ENCODE measurements around the gene POM121. TPM values are rescaled to one million over a fixed set of nuclear protein-coding genes. Genes with fewer than 3 reads are reported as not detected.
"Not testable (repeated sequence)": the region's sequence is repeated elsewhere in the genome, so short reads cannot be mapped to it uniquely, and the experiment has no call there.

Gene POM121
- polyA plus RNA-seq, 1 of the 3 experiments (the other 2 are of a cell fraction) = 14.0 TPM

DNA sequence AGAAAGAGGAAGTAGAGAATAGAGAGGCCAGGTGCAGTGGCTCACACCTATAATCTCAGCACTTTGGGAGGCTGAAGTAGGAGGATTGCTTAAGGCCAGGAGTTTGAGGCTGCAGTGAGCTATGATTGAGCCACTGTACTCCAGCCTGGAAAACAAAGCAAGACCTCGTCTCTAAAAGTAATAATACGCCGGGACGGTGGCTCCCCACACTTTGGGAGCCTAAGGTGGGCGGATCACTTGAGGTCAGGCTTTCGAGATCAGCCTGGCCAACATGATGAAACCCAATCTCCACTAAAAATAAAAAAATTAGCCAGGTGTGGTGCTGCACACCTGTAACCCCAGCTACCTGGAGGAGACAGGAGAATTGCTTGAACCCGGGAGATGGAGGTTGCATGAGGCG lies 70.6 kb downstream of the POM121 start:
- H3K27ac ChIP-seq (ENCODE audit: low read depth in 2 of 2, low read length in 1 of 2); H3K27me3 ChIP-seq (ENCODE audit: insufficient read depth); H3K9me3 ChIP-seq; CTCF ChIA-PET; H3K4me2 ChIP-seq; H2AFZ ChIP-seq (ENCODE audit: low read depth); POLR2A ChIA-PET; H3F3A ChIP-seq (replicated peaks; ENCODE audit: insufficient read depth); H4K20me1 ChIP-seq (ENCODE audit: insufficient read depth); H3K9me2 ChIP-seq; H3K9ac ChIP-seq; H3K36me3 ChIP-seq (replicated peaks in 1 of 2; ENCODE audit: control insufficient read depth in 1 of 2, insufficient read depth in 2 of 2, low read length in 1 of 2); H3K4me3 ChIP-seq (ENCODE audit: low read depth in 2 of 2, low read length in 1 of 2); H3K79me2 ChIP-seq (ENCODE audit: insufficient read depth); DNase-seq; H3K4me1 ChIP-seq (ENCODE audit: control insufficient read depth in 1 of 2, insufficient read depth in 2 of 2, low read depth in 1 of 2, low read length in 1 of 2): not testable (repeated sequence)
- 98% methylated on average over 6 of the region's 8 CpGs for WGBS (ENCODE audit: low lambda C conversion rate)

GRCh38 chr7:72997447-72997846 lies 72.6 kb downstream of the POM121 start:
- H3K27ac ChIP-seq (ENCODE audit: low read depth in 2 of 2, low read length in 1 of 2); POLR2A ChIA-PET; CTCF ChIA-PET; H2AFZ ChIP-seq (ENCODE audit: low read depth); H3K9me3 ChIP-seq; DNase-seq; H3K9me2 ChIP-seq; H3K4me3 ChIP-seq (ENCODE audit: low read depth in 2 of 2, low read length in 1 of 2); H3K4me1 ChIP-seq (ENCODE audit: control insufficient read depth in 1 of 2, insufficient read depth in 2 of 2, low read depth in 1 of 2, low read length in 1 of 2); H3K4me2 ChIP-seq; H3K27me3 ChIP-seq (ENCODE audit: insufficient read depth); H3F3A ChIP-seq (replicated peaks; ENCODE audit: insufficient read depth); H4K20me1 ChIP-seq (ENCODE audit: insufficient read depth); H3K9ac ChIP-seq; H3K79me2 ChIP-seq (ENCODE audit: insufficient read depth); H3K36me3 ChIP-seq (replicated peaks in 1 of 2; ENCODE audit: control insufficient read depth in 1 of 2, insufficient read depth in 2 of 2, low read length in 1 of 2): not testable (repeated sequence)
- WGBS (ENCODE audit: low lambda C conversion rate) = 78% methylated on average over 5 of the region's 8 CpGs

GRCh38 chr7:72997887-72998468 lies 73.1 kb downstream of the POM121 start:
- H3K9me2 ChIP-seq; H3K79me2 ChIP-seq (ENCODE audit: insufficient read depth); H4K20me1 ChIP-seq (ENCODE audit: insufficient read depth); H3K9ac ChIP-seq; H3K27me3 ChIP-seq (ENCODE audit: insufficient read depth); H3K9me3 ChIP-seq; CTCF ChIA-PET; H3K4me1 ChIP-seq (ENCODE audit: control insufficient read depth in 1 of 2, insufficient read depth in 2 of 2, low read depth in 1 of 2, low read length in 1 of 2); DNase-seq; H3K4me2 ChIP-seq; H3K27ac ChIP-seq (ENCODE audit: low read depth in 2 of 2, low read length in 1 of 2); H3K36me3 ChIP-seq (replicated peaks in 1 of 2; ENCODE audit: control insufficient read depth in 1 of 2, insufficient read depth in 2 of 2, low read length in 1 of 2); H3K4me3 ChIP-seq (ENCODE audit: low read depth in 2 of 2, low read length in 1 of 2); H3F3A ChIP-seq (replicated peaks; ENCODE audit: insufficient read depth); H2AFZ ChIP-seq (ENCODE audit: low read depth); POLR2A ChIA-PET: not testable (repeated sequence)
- WGBS (ENCODE audit: low lambda C conversion rate) = no CpG with 5 or more reads among the region's 11 CpGs

Small RNA genes within 50 kb of the gene (small RNA-seq; reads per million reads assigned to genes)
- gene RF00019 = 0 reads per million in 7 experiments

Other genes starting within 250 kb of the POM121 start
- gene TYW1B, start 96.9 kb upstream of the POM121 start, polyA plus RNA-seq (2012; rRNA removed) = 1.4 and 1.8 TPM in 2 replicates
- 0.21 and 0.26 TPM in 2 replicates for gene TRIM74, start 44.4 kb downstream of the POM121 start, polyA plus RNA-seq (2012; rRNA removed)
- gene SPDYE8, start 104.7 kb downstream of the POM121 start, polyA plus RNA-seq (2012; rRNA removed) = not detected in 2 replicates
- gene SPDYE11, start 132.8 kb downstream of the POM121 start, polyA plus RNA-seq (2012; rRNA removed) = not detected in 2 replicates
- 0.08 TPM in 1 of 2 replicates, not detected in the other for gene SPDYE9, start 160.9 kb downstream of the POM121 start, polyA plus RNA-seq (2012; rRNA removed)